AG08395 (cell line): Measurements from ENCODE around the gene PTPRD.
"Not testable (repeated sequence)": the region's sequence is repeated elsewhere in the genome, so short reads cannot be mapped to it uniquely, and the experiment has no call there.

Experiments used
- DNase-seq: peaks from one replicate; pipeline ENCODE4 v3.0.0; 2012; ENCODE audit warnings: mixed read lengths, low spot score

The PTPRD gene

DNA sequence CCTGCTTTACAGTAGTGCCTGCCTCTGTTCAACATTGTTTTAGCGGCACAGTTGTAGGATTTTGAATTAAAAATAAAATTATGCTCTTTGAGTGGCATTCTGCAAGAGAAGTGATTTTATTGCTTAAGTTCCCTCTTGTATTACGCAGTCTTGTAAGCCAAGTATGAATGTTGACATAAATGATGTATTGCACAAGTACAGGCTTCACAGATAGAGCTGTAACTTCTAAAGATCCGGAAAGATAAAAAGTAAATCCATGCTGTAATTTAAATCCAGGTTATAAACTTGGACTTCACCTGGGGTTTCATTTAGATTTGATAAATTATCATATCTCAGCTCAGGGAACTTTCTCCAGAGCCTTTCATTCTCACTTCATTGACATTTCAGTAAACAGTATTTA lies 1114.7 kb downstream of the PTPRD start:
- DNase-seq: no peak

DNA sequence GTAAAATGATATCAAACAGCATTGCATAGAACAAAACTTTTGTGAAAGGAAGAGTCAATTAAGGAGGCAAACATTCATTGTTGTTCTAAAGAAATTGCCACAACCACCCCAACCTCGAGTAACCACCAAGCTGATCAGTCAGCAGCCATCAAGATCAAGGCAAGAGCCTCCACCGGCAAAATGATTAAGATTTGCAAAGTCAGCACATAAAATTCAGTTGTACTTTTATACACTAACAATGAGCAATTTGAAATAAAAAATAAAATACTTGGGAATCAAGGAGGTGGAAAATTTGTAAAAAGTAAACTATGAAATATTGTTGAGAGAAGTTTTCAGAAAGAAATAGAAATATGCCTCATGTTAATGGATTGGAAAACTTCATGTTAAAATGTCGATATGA lies 1118.5 kb downstream of the PTPRD start:
- no peak for DNase-seq

DNA sequence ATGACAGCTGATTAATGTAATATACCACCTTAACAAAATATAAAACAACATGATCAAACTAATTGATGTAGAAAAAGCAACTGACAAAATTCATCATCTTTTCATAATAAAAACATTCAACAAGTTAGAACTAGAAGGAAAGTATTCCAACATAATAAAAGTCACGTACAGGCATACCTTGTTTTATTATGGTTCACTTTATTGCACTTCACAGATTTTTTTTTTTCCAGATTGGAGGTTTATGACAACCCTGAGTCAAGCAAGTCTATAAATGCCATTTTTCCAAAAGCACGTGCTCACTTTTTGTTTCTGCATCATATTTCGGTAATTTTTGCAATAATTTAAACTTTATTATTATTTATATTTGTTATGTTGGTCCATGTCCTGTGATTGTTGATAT lies 1120.3 kb downstream of the PTPRD start:
- DNase-seq: no peak

DNA sequence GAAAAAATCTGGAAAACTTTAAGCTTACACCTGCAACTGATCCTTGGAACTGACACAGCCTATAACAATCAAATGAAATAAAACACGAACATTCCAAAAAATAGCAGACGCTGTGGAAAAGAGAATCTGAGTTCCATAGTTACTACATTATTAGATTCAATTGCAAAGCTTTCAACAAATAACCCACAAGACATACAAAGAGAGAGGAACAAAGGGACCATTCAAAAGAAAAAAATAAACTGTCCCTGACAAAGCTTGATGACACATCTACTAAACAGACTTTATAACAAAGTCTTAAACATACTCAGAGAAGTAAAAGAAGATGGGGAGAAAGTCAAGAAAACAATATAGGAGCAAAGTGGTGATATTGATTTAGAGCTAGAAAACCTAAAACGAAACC lies 1123.6 kb downstream of the PTPRD start:
- no peak for DNase-seq

DNA sequence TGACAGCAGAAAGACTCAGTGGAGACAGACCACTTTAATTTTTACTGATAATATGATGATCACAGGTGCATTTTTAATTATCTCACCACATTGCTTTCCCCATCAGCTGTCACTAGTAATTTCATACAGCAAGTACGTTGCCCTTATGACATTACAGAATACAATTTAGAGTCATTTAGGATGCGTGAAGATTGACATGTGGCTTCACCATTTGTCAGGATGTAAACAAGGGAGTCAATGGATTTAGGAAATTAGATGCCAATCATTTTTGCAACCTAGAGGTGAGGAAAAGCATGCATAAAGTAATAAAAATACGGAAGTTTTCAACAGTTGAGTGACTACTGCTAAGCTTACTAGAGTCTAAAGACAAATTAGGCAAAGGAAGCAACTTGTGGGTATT lies 1129.6 kb downstream of the PTPRD start:
- DNase-seq: no peak

DNA sequence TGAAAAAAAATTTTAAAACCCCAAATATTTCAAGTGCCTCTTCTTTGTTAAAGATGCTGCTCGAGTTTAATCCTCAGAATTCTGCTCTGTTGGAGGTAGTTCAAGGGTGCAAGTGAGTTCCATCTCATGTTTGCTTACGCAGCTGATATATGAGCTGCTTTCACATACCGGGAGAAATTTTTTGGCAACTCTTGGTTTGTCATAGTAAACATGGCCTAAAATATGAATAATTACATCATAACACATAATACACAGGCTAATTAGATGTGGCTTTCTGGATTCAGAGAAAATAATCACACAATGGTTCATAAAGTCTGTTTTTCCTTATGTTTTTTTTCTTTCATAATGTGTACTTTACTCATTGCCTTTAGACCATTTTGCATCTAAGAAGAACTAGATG lies 1134.1 kb downstream of the PTPRD start:
- no peak for DNase-seq

DNA sequence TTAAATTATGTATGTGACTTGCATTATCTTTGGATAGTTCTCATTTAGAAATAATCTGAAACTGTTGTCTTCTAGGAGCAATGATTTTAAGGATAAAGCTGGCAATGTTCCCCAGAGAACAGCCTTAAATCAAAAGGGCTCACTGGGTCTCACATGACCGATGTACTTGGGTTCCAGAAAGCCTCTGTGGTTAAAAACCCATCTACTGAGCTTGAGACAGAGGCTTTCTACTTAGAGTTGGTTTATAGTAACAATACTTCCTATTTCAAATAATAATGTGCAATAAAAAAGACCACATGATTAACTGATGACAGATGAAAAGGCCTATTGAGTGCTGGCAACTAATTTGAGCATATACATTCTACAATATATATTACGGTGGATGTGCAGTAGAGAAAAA lies 1143.5 kb downstream of the PTPRD start:
- DNase-seq: peak; percentile 1

DNA sequence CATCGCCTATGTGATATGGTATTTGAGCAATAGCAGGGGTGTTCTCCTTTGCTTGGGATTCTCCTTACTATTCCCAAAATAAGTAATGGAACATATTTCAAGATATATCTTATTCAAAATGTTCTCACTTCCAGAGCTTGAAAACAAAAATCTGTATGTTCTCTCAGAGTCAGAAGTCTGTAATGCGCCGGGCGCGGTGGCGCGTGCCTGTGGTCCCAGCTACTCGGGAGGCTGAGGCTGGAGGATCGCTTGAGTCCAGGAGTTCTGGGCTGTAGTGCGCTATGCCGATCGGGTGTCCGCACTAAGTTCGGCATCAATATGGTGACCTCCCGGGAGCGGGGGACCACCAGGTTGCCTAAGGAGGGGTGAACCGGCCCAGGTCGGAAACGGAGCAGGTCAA lies 1170.9 kb downstream of the PTPRD start:
- DNase-seq: not testable (repeated sequence)

DNA sequence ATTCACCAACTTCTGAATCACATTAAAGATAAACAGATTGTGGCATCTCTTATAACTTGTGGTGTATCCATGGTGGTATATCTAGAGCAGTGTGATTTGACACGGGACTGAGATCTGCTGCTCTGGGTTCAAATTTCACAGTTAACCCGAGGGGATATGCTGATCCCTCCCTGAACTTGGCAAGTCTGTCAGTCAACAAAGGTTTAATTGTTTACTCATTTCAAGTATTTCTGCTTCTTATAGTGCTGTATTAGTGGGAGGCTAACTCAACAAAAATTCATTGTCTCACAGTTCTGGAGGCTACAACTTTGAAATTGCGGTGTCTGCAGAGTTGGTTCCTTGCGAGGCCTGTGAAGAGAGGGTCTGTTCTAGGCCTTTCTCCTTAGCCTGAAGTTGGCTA lies 1175.2 kb downstream of the PTPRD start:
- DNase-seq: no peak

DNA sequence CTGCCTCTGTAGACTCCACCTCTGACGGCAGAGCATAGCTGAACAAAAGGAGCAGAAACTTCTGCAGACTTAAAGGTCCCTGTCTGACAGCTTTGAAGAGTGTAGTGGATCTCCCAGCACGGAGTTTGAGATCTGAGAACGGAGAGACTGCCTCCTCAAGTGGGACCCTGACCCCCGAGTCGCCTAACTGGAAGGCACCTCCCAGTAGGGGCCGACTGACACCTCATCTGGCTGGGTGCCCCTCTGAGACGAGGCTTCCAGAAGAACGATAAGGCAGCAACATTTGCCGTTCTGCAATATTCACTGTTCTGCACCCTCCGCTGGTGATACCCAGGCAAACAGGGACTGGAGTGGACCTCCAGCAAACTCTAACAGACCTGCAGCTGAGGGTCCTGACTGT lies 1186.3 kb downstream of the PTPRD start:
- not testable (repeated sequence) for DNase-seq

DNA sequence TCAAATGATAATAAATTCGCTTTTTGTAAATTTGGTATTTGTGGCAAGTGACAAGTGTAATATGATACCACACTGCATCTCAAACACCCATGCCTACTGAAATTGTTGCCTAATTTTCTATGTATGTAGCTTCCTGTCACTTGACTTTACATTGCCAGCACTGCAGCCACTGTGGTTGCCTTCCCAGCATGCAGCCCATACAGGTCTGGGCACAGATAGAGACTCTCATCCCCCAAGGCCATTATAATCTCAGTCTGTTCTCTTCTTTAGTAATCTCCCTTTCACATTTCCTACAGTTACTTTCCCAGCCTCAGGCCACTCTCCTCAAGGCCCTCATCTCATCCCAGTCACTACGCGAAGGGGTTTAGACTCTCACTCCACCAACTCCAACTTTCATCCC lies 1200.6 kb downstream of the PTPRD start:
- no peak for DNase-seq

DNA sequence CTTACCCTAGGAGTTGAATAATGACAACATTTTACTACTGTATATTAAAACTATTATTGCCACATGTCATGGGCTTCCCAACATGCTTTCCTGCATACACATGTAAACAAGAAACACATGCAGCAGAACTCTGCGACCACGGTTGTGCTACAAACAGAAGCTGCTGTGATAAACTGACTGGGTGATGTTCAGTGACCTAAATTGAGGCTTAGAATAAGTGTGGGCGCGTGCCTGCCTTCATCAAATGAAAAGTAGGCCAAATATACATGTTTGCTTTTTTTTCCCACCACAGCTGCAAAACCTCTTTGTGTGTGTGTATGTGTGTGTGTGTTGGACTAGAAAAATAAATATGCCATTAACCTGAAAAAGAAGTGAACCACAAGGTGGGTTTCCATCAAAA lies 1202.1 kb downstream of the PTPRD start:
- no peak for DNase-seq

DNA sequence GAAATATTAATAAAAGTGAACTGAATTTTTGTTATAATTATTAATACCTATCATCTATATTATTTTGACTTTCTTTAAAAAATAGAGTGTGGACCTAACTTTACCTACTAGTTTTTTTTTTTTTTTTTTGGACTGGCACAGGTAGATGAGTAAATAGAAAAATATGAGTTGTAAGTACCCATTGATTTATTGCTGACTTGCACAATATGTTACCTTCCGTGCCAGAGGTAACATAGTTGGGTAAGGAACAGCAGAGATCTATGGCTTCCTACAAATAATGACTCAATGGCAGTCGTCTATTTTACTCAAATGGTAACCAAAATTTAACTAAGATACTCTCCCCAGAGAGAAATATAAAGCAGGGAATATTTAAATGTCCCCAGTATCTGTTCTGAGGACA lies 1212.8 kb downstream of the PTPRD start:
- no peak for DNase-seq

DNA sequence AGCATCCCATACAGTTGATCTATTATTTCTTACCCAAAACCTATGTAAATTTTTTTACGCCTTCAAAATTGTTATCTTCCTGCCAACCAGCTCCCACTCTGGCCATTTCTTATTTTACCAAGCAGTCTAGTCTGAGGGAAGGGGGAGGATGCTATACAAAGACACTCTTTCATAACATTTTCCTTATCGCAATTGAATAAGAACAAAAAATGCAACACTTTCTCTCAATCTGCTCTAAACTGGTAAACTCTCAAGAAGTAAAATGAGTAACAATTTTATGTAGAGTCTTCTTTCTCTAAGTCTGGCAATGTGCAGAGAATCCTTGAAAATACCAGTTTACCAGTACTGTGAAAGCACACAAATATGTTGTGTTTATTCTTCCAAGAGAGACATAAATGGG lies 1216.3 kb downstream of the PTPRD start:
- no peak for DNase-seq

DNA sequence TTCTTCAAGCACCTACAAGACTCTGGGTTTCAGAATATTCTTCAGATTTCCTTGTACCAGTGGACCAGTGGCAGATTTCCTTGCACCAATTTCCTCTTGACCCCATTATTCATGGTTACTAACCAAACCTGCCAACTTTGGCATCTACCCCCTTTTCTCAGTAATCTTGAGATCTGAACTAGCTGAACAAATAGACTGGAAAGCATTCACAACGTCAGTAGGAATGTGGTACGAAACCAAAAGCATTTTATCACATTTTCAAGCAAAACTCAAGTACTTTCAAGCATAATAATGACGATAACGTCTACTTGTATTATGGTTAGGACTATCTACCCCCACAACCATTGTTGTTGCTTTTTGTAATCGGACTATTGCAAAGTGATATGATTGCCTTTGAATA lies 1217.3 kb downstream of the PTPRD start:
- DNase-seq: no peak

DNA sequence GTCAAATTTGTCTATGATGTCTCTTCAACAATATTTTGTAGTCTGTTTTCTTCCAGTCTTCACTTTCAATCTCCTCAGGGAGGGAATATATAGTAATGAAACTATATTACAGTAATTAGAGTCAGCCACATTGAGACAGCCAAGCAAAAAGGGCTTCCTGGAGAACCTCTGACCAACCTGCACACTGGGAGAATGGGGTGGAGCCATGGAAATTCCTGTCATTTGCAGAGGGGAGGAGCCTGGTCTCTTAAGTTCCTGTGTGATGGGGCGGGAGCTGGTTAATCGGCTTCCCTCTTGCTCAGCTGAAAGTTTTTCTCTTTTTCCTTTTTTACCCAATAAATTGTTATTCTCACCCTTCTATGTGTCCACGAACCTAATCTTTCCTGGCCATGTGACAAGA lies 1220.0 kb downstream of the PTPRD start:
- no peak for DNase-seq

DNA sequence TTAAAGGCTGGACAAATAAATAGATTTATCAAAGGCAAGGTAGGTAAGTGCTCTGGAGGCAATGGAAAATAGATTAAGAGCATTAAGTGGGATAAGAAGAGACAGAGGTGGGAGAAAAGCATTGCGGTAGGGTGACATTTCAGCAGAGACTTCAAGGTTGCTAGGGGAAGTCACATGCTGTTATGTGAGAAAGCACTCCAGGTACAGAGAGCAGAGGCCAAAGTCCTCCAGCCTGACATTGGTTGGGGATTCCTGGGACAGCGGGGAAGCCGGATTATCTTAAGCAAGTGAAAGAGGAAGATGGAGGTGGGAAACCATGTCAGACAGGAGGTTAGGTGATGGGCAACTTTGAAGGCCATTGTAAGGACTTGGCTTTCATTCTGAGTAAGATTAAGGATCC lies 1222.9 kb downstream of the PTPRD start:
- no peak for DNase-seq

DNA sequence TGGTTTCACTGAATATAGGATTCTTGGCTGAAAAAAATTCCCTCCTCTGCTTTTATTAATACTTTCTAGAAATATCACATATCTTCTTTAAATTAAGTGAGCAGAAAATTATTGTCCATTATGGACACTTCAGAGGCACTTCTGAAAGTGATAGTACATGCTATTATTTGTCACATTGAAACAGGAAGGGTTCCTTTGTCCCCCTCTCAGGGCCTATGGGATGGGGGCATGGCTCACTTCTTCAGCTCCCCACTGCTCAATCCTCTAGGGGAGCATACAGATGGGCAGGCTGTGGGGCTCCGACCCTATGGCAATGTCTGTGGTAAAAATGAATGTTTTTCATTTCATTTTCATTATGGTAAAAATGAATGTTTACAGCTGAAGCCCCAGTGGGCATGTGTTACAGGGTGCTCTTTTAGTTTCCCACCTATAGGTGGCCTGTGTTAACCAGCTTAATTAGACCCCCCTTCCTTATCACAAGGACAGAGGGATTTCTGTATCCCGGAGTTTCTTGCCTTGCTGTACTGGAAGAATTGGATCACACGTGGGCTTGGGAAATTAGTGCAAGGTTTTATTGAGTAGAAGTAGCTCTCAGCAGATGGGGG lies 1225.2 kb downstream of the PTPRD start:
- DNase-seq: no peak

DNA sequence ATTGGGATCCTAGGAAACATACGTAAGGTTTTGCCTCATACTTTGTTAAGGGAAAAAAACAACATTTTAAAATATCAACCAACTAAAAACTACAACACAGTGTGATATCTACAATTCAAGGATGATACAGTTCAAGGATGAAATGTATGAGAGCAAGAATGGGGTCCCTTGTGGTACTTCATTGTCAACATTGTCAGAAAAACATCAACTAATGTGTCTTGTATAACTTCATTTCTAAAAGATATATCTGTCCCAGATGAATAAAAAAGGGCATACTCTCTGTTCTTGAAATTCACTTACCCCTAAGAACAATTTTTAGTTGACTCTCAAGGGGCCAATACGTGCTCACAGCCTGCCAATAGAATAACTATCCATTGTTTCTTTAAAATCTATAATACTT lies 1250.5 kb downstream of the PTPRD start:
- DNase-seq: no peak

DNA sequence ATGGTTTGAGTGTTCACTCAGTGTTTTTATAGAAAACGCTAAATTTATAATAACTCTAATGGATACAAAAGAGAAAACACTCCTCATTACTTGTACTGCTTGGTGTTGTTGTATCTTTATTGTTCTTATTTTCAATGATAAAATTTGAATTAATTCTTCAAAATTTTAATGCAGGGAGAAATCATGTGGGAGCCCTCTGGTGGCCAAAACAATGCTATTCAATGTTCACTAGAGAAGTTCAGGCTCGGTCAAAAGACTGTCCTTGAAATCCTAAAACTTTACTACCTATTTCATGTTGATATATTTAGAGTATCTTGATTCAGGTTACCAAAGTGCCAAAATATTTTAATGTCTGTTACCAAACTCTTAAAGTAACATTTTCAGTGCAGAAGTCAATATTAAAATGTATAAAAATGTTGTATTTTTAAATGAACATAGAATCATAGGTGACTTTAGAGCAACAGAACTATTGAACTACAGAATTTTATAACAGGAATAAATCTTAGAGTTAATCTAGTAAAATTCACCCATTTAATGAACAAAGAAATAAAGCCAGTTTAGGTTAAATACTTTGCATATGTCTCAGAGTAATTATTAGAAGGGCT lies 1259.8 kb downstream of the PTPRD start:
- DNase-seq: no peak

DNA sequence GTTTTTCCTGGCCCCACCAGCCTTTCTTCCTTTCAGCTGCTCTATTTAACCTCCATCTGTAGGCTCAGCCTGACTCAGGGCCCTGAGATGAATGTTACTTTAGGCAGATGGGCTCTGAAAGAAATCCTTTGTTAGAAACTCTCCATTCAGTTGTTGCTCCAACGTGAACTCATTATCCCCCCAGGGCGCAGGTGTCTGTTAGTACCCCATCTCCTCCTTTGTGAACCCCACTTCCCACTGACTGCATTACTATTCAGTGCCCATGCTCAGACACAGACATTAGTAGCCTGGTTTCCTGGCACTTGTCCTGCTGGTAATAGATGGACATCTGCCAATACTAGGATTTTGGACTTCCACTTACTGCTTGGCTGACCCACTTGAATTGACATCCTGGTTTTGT lies 1271.6 kb downstream of the PTPRD start:
- DNase-seq: no peak

DNA sequence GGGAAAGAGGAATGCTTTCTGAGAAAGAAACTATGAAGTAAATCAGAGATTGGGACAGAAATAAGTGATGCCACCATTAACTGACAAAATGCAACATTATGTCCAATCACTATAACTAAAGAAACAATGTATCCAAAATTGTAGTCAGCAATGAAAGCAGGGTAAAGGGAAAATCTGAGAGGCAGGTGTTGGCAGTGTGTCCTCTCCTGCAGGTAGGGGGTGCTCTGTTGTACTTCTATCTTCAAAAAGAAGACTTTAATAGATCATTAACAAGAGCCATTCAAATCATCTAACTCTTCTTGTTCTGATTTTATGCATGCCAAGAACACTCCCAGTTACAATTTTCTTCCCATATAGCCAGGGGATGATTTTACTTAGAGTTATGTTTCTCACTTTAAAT lies 1275.7 kb downstream of the PTPRD start:
- no peak for DNase-seq

DNA sequence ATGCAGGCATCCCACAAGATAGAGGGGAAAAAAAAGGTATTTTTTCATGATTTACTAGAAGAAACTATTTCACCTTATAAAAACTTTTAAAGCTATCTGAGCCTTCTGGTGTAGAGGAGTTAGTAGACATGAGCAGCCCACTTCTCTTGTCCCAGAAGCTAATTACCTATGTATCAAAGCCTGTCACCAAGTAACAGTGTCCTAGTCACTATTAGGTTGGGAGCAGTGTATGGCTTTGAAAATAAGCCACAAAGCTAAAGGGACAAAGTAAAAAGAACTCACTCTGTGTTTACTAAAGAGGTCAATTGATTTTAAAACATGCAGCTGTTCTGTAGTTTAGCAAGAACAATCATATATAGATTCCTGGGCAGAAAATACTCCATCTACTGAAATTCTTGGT lies 1286.1 kb downstream of the PTPRD start:
- no peak for DNase-seq

DNA sequence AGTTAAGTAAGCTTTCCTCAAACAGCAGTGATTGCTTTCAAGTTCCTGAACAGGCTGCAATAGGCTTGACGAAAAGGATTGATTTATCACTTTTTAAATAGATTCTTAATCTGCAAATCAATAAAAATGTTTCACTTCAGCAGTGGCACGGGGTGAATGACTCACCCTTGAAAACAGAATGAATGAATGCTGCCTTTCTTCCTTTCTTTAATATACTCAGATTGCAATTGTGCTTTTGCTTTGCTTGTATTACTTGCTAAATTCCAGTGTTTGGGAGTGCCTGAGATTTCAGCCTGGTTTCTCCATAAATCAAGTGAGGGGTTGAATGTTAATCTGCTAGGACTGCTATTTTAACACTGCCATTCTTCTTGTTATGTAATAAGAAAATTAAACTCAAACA lies 1293.8 kb downstream of the PTPRD start:
- no peak for DNase-seq

DNA sequence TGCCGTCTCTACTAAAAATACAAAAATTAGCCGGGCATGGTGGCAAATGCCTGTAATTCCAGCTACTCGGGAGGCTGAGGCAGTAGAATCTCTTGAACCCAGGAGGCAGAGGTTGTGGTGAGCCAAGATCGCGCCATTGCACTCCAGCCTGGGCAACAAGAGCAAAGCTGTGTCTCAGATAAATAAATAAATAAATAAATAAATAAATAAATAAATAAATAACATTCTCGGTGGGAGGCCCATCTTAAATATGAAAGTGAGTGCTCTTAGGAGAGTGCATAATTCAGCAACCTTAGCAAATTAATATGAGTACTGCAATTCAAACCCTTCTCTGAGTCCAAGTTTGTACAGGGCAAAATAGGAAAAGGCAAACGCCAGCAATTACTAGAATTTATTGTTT lies 1302.1 kb downstream of the PTPRD start:
- DNase-seq: not testable (repeated sequence)
